C4-2B (cell line): ENCODE results near the gene ROR2.

Source experiments
- H3K27ac ChIP-seq: fragments of 450-650 bp; 2 replicates; pipeline ENCODE4 v1.5.1; 2017
- ZFX ChIP-seq: fragments of 450-650 bp; IDR thresholded peaks from 2 replicates; pipeline ENCODE4 v1.6.1; 2017
- TF ChIP-seq, protein P1 (sequence below): fragments of 450-650 bp; conservative IDR thresholded peaks from 2 replicates; pipeline ENCODE4 v1.5.1; 2017; ENCODE audit warnings: mild to moderate bottlenecking

ROR2 gene

DNA sequence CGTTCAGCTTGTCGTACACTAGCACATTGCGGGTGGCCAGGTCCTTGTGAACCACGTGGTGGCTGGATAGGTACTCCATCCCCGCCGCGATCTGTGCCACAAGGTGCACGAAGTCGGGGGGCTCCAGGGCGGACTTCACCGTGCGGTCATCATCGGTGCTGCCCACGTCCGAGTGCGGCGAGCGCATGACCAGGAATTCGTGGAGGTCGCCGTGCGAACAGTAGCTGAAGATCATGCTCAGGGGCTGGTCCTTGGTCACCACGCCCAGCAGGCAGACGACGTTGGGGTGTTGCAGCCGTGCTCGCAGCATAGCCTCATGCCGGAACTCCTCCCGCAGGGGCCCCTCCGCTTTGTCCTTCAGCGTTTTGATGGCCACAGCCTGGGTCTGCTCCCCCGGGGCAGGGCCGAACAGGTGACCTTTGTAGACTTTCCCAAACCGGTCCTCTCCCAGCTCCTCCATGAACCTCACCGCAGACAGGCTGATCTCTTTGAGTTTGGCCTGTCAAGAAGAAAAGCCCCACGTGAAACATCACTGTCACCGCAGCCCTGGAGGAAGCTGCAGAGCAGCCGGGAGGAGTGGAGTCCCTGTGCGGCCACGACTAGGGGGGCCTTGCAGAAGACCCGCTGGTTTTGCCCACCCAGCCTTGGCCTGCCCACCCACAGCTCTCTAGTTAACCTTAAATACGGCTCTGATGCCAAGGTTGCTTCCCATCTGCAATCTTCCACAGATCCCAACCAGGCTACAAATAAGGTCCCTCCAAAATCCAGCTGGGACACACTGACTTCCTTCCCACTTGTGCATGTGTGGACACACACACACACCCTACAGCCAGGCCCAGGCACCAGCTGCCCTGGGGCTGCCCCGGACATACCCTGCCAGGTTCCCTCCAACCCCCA lies 225.2 kb downstream of the ROR2 start:
- TF ChIP-seq, protein P1, sequence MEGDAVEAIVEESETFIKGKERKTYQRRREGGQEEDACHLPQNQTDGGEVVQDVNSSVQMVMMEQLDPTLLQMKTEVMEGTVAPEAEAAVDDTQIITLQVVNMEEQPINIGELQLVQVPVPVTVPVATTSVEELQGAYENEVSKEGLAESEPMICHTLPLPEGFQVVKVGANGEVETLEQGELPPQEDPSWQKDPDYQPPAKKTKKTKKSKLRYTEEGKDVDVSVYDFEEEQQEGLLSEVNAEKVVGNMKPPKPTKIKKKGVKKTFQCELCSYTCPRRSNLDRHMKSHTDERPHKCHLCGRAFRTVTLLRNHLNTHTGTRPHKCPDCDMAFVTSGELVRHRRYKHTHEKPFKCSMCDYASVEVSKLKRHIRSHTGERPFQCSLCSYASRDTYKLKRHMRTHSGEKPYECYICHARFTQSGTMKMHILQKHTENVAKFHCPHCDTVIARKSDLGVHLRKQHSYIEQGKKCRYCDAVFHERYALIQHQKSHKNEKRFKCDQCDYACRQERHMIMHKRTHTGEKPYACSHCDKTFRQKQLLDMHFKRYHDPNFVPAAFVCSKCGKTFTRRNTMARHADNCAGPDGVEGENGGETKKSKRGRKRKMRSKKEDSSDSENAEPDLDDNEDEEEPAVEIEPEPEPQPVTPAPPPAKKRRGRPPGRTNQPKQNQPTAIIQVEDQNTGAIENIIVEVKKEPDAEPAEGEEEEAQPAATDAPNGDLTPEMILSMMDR = no peak
- no peak for TF ChIP-seq ZFX
- H3K27ac ChIP-seq = no peak overlapping the region

DNA sequence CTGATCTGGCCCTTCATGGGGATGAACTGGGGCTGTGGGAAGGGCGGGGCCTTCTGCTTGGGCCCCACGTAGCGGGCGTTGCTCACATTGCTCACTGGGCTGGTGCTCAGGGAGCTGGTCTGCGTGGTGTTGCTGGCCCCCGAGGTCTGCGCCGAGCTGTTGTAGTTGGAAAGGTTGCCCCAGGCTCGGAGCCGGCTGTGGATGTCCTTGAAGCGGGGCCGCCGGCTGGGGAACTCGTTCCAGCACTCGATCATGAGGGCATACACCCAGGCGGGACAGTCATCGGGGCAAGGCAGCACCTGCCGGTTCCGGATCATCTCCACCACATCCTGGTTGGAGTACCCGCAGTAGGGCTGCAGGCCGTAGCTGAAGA lies 226.0 kb downstream of the ROR2 start:
- TF ChIP-seq, protein P1 = no peak
- no peak for TF ChIP-seq ZFX
- no peak overlapping the region for H3K27ac ChIP-seq

DNA sequence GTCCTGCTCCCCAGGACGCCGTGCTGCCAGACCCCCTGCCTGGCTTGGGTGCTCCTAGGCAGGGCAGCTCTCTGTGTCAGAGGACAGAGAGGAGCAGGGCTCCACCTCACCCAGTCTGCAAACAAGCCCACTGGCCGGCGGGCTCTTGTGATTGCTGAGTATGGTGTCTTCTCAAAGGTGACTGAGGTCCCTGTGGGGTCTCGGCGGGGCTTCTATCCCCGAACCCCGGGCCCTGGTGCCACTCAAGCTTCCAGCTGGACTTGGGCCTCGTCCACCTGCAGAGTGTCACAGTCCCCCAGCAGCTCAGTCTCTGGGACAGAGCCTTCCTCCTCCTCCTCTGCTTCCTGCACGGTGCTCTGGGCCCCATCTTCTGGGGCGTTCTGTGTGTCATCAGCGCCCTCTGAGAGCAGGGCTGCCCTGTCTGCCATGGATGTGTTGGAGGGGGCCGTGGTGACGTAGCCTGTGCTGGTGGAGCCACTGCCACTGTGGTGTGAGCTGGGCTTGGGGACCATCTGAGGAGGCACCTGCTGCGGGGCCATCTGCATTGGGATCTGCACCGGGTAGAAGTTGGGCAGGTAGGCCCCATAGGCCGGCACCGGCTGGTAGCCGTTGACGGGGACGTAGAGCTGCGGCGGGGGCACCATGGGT lies 226.5 kb downstream of the ROR2 start:
- no peak overlapping the region for H3K27ac ChIP-seq
- no peak for TF ChIP-seq ZFX
- TF ChIP-seq, protein P1 = no peak

DNA sequence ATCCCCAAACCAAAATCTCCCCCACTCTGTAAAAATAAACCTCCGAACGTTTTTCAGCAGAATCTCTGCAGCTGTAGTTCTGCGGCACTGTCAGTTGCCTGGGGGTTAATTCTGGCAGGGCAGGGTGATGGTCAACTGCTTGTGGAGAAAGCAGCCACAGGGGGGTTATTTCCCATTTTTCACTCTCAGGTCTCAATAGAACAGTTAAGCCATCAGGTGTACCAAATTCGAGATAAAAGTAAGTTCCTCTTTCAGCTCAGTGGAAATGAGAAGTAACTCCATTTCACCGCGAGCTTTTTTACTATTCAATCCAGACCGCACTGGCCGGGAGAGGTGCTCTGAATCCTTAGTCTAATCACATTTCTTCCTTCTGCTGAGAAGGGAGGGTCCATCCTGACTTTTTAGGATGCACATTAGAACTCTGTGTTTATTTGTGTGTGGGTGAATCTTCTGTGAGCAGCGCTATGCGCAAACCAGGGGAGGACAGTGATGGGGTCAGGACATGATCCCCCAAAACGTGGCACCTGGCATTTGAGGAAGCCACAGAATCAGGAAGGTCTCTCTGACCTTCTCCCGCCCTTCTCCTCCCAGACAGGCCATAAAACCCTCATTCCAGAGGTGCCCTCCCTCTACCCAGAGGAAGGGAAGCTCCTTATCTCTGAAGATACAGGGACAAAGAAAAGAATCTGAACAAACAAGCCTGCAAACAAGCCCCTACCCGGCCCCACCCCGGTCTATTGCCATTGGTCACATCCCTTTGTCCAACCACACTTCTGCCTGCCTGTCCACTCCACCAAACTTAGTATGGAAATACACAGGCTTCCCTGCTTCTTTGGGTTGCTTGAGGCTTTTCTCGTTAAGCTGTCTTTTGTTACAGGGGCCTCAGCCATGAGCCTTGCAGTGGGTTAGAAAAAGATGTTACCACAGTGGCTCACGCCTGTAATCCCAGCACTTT lies 229.0 kb downstream of the ROR2 start:
- TF ChIP-seq, protein P1 = no peak
- TF ChIP-seq ZFX = no peak
- H3K27ac ChIP-seq = no peak overlapping the region

DNA sequence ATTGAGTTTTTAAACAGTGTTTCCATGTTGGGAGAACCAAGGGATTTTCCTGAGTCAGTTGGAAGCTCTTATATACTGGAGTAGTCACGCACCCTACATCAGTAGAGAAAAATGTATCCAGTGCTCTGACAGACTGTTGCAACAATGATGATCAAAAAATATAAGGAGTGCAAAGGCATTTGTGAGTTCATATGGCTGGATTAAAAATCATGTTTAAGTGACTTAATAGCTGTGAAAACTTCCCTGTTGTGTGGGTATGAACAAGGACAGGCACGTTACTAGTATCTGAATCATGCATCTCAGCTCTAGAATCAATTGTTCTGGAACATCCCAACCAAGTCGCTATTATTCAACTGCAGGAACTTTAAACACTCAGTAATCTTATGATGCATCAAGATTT lies 229.7 kb downstream of the ROR2 start:
- TF ChIP-seq, protein P1 = no peak
- no peak for TF ChIP-seq ZFX
- no peak overlapping the region for H3K27ac ChIP-seq

DNA sequence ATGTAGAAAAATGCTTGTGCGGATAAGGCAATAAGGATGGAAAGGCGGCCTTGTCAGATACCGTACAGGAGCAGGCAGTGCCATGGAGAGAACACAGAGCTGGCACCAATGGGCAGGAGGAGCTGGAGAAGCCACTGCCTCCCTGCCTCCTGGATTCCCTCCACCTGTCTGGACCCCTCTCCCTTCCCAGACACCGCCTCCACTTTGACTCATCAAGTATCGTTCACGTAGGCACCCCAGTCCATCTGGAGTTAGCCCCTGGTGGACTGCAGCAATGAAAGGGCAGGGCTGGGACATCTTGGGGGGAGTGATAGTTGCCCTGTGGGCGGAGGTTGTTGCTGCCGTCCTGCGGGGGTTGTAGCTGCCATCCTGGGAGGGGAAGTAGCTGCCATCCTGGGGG lies 232.0 kb downstream of the ROR2 start:
- TF ChIP-seq, protein P1 = no peak
- no peak for TF ChIP-seq ZFX
- H3K27ac ChIP-seq = no peak overlapping the region
